Middle frontal gyrus (tissue), 1 donor: Measurements from ENCODE around the gene ATP8A2.
"Not testable (repeated sequence)": the region's sequence is repeated elsewhere in the genome, so short reads cannot be mapped to it uniquely, and the experiment has no call there.

Experiments used
- DNase-seq: peaks from one replicate; pipeline ENCODE4 v3.0.0-alpha.2; 2015; ENCODE audit warnings: low spot score; ENCODE audit errors: extremely low spot score

ATP8A2 gene

DNA sequence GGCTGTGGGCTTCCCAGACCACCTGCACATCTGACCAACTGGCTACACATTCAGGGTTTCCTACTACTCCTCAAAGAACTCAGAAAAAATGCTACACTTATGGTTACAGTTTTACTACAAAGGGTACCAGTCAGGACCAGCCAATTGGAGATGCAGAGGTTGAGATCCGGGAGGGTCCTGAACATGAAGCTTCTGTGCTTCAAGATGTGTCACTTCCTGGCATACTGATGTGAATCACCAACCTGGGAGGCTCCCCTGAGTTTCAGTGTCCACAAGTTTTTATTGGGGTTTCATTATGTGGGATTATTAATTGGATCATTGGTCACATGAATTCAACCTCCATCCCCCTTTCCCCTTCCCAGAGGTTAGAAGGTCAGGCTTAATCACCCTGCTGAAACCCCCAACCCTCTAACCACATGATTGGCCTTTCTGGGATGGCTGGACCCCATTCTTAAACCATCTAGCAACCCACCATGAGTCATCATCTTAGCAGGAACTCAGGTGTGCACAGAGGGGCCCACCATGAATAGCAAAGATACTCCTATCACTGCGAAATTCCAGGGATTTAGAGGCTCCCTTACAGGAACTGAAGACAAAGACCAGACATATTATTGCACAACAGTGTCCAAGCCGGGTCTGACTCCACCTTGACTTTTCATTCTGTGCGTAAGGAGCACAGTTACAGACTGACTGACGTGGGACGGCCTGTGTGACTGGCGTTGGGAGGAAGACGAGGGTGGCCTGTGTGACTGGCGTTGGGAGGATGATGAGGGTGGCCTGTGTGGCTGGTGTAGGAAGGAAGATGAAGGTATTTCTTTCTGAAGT is 90.7 kb downstream of the ATP8A2 start:
- DNase-seq: no peak

DNA sequence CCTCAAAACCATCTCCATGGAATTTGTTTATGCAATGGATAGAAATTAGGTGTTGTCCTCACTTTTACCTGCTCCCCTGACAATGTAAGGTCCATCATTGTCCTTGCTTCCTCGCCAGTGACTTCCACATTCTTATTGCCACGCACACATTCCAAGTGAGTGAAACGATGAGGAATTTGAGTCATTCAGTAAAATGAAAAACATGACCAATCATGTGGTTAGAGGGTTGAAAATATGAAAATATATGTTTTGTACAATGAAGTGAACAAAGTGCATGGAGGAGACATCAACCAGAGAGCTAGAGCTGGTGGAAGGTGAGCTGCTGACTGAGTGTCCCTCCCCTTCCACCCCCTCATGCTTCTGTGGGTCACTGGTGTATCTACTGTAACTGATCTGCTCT is 91.7 kb downstream of the ATP8A2 start:
- no peak for DNase-seq

DNA sequence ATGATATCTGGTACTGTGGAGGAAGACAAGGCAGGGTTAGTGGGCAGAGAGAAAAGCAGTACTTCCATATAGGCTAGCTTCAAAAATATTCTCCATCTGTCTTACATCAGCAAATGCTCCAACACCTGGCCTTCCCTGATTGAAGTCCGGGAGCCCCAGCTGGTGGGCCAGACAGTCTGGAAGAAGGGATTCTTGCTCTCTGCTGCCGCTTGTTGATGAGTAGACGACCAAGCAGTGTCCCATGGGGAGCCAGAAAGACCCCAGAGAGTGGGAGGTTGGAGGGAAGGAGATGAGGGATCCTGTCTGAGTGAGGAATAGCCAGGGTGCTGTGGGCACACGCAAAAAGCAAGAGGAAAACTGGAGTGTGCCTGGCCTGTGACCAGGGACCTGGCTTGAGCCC is 95.1 kb downstream of the ATP8A2 start:
- DNase-seq: no peak

DNA sequence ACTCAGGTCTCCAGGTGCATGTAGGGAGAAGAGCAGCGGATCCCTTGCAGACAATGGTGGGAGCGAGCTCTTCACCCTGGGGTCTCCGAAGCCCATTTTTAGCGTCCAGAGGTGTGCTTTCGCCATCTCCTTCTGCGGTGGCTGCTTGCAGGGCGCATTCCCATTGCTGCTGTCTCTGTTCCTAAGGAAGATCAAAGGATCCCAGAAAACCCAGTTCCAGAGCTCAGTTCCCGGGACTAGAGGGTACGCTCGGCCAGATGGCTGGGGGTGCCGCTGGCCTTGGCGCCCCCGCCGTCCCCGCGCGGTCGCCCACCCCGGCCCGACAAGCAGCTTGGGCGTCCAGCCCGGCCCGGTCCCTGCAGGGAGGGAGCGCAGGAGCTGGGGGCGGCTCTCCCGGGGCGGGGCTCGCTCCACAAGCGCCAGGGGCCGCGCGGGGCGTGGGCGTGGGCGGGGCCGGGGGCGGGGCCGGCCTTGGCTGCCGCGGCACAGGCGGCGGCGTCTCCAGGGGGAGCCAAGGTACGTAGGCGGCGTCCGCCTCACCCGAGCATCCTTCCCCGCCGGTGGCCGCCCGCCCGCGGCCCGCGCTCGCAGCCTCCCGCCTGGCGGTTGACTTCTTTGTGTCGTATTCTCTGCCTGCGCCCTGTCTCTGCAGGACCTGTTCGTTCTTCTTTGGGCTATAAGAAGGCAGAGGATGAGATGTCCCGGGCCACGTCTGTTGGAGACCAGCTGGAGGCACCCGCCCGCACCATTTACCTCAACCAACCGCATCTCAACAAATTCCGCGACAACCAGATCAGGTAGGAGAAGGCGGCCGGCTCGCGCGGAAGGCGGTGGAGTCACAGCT is 96.8 kb downstream of the ATP8A2 start:
- DNase-seq: no peak

DNA sequence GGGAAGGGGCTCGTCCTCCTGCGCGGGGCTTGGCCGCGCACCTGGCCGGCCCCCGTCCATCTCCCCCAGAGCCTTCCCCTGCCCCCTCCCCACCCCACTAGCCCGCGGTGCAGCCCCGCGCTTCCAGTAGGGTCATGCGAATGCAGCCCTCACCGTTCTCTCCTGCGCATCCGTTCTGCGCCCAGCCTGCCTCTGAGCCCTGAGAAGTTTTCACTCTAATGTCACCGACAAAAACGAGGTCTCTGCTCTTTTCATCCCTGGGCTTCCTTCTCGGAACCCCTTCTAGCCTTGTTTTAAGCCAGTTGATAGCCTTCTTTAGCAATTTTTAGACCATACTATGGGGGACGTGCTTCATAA is 97.4 kb downstream of the ATP8A2 start:
- DNase-seq: no peak

DNA sequence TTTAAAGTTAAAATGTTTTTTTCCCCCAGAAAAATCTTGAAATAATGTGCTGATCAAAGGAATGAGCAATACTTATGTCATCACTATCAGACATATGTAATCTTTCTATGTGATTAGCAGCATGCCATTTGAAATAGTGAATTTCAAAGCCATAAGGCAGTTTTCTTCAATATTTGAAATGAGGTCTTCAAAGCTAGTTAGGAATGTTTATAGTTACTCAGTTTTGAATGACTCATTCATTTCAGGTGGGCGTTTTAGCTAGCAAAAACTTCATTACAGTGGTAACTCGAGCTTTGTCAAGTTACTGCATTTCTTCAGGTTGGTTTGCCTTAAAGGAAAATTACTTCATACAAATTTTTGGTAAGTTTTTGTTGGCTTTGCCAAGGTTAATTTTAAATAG is 102.1 kb downstream of the ATP8A2 start:
- DNase-seq: no peak

DNA sequence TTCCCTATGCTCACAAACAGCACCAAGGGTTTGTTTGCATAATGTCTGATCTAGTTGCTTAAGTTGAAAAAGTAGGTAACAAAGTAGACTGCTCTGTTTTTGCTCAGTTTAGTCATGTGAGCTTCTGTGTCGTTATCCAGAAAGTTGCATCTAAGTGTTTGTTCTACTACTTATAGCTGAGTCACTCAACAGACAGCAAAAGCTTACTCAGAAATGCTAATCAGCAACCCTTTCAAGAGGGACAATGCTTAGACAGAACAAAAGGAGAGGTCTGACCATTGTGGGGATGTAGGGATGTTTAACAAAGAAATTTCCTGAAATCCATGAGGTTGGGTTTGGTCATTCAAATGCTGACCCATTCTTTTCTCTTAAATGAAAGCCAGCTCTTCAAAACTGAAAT is 106.4 kb downstream of the ATP8A2 start:
- DNase-seq: no peak

DNA sequence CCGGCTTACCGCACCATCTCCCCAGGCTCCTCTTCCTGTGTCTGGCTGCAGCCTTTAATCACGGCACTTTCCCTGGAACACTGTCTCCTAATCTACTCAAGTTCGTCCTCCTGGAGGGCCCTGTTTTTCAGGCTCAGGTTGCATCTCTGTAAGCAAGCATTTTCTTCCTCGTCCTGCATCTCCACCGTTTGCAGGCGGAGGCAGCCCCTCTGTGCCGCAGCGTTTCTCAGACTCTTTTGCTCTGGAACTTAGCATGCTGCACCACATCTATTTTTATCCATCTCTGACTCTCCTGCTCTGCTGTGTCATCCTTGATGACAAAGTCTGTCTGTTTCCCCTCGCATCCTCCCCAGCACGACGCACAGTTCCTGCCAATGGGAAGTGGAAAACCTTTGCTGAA is 117.5 kb downstream of the ATP8A2 start:
- DNase-seq: peak; percentile 48

DNA sequence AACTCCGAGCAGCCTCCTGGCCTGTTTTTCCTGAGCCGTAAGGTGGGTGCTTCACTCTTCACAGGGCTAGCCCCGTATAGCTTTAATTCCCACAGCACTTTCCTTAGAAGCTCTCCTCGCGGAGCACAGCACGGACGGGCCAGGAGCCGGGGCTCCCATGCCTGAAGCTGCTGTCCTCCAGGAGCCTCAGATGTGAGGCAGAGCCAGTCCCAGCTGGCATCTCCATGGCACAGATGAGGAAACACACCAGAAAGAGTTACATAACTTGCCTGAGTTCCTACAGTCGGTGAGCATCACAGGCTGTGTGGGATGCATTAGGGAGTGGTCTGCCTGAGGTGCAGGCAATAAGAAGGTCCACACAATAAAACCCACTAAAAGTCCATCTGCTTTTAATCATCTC is 118.5 kb downstream of the ATP8A2 start:
- DNase-seq: peak; percentile 22

DNA sequence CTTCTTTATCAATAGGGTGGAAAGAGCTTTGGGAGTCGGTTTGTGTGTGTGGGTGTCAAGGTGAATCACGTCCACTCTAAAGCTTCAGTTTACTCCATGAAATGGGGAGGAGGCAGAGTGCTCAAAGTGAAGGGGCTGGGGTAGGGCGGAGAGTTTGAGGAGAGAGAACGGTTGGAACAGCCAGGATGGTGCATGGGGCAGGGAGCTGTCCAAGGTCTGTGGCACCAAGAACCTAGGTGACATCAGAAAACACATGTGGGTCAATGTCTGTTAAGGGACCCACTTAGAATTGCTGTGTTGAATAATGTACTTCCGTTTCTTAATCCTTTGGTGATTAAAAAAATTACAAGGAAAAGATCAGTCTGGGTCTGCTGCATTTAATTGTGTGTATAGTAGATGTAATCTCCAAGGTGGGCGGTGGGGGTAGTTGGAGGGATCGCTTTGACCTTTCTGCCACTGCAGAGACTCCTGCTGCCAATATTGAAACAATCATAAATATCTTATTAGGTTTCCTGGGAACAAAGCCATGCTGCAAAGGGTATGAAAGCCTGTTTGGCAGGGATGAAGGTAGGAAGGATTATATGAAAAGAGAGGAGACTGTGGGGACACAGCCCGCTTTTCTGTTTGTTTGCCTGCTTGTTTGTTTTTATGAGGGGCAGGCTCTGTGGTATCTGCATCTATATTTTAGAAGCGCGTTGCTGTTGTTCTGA is 122.3 kb downstream of the ATP8A2 start:
- no peak for DNase-seq

DNA sequence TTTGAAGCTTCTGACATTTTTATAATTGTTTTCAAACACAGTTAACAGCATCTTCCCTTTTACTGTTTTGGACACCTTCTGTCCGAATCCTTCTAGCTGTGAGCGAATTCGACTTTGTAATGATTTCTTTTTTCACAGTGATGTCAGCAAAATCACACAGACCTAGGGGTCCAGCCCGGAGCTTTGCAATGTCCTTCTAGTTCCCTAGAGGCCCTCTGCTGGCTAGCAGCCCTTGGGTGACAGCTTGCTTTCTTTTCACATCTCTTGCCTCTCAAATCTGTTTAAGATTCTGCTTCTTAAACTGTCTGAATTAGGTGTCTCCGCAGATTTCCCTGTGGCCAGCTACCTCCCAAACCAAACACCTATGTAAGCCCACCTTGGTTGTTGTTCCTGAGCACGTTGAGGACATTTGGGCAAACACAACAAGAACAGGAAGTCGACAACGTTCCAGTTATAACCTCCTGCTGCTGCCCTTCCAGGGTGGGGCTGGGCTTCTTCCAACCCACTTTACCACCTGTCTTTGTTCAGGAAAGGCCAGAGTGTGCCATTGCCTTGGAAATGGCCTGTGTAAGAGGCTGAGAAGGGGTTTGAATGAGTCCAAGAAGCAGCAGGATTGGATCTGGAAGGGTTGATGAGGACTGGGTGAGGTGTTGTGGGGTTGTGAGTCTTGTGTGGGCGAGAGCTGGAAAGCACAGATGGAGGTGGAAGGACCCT is 123.1 kb downstream of the ATP8A2 start:
- no peak for DNase-seq

DNA sequence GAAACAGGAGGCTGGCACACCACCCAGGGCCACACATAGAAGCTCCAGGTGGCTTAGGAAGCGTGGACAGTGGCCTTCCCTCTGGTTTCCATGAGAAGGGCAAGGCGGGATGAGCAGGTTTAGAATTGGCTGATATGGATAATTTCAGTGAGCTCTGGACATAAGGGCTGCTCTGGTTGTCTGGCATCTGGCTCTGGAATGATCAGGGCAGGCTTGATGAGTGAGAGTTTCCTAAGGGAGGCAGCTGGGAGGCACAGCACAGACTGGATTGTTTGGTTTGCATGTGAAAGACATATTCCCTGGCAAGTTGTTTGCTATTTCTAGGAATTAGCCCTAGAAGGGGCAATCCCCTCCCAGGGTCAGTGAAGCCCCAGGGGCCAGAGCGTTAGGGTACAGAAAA is 129.5 kb downstream of the ATP8A2 start:
- DNase-seq: no peak

DNA sequence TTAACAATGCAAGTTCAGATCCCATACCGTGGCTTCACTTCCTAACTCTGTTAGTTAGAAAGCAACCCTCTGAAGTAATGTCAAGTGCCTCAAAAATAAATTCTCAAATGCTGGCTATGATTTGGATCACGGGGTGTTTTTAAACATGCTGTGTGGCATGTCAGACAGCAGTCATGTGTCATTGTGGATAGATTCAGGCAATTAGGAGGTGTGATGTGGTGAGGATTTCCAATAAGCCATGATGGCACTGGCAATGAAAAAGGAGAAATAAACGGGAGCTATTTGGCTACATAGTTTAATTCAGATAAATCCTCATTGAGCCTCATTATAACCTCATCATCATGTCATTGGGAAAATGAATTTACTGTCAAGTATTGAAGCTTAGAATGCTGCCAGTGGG is 130.3 kb downstream of the ATP8A2 start:
- DNase-seq: no peak

DNA sequence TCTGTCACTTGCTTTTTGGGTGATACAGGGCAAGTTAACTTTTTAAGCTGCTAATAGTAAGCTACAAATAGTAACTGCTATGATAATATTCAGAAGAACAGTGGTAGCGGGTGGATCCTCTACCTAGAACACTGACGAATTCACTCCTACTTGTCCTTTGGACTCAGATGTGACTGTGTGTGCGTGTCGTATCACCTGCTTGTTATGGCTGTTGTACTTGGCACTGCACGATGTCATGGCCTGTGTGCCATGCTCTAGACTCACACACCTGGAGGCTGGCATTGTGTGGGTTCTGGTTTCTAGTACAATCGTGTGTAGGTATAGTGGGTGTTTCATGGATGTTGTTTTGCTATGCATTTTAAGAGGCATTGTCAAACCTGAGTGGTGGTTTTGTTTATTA is 130.8 kb downstream of the ATP8A2 start:
- DNase-seq: no peak

DNA sequence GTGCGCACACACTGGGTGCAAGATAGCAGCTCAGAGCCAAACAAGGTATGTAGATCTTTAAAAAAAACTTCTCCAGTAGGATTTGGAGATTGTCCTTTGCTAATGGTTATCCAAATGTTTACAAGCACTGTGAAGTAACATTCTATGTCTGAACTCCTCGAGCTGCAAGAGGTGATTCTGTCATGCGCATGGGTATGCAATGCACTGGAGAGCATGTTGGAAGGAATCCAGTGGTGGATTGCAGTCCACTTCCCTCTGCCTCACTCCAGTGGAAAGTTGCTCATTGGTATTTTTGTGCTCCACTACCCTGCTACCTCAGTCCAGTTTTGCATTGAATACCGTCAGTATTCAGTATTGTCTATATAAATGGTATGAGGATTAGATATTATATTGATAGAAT is 132.1 kb downstream of the ATP8A2 start:
- DNase-seq: no peak

DNA sequence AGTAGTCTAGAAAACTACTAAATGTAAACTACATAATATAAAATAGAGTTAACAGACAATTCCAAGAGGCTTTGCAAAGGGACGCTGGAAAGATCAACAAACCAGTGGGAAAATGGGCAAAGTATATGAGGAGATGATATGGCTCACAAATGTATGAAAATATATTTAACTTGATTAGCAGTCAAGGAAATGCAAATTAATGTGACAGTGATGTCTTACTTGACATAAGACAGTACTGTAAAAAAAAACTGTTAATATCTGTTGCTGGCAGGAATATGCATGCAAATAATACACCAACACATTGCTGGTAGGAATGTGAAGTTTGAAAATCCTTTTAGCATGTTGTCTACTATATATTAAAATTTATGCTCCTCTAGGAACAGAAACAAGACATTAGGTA is 136.1 kb downstream of the ATP8A2 start:
- DNase-seq: no peak

DNA sequence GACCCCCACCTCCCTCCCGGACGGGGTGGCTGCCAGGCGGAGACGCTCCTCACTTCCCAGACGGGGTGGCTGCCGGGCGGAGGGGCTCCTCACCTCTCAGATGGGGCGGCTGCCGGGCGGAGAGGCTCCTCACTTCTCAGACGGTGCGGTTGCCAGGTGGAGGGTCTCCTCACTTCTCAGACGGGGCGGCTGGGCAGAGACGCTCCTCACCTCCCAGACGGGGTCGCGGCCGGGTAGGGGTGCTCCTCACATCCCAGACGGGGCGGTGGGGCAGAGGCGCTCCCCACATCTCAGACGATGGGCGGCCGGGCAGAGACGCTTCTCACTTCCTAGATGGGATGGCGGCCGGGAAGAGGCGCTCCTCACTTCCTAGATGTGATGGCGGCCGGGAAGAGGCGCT is 141.3 kb downstream of the ATP8A2 start:
- DNase-seq: not testable (repeated sequence)

DNA sequence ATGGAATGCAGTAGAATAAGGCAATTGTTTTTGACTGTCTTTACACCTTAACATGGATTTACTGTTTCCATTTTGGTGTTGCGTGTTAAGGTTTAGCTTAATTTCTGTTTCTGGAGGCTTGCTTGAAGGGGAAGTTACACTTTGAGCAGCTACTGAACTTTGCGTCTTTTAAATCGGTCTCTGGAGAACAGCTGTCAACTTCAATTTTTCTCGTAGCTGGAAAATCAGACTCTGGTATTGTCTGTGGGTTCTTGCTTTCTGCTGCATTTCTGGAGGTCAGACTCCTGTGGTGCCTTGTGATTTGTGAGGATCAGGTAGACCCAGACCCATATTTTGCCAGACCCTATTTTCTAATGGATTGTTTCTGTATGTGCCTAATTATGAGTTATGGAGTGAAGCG is 146.7 kb downstream of the ATP8A2 start:
- no peak for DNase-seq

DNA sequence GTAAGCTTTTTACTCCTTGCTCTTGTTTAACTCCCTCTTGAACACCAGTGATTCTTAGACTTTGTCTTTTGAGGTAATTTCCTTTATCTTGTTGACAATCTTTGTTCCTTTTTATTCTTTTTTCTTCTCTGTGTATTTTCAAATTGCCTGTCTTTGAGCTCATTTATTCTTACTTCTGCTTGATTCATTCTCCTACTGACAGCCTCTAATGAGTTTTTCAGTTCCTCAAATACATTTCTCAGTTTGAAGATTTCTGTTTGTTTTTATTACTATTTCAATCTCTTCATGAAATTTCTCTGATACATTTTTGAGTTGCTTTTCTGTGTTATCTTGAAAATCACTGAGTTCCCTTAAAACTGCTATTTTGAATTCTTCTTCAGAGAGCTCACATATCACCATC is 154.1 kb downstream of the ATP8A2 start:
- no peak for DNase-seq

DNA sequence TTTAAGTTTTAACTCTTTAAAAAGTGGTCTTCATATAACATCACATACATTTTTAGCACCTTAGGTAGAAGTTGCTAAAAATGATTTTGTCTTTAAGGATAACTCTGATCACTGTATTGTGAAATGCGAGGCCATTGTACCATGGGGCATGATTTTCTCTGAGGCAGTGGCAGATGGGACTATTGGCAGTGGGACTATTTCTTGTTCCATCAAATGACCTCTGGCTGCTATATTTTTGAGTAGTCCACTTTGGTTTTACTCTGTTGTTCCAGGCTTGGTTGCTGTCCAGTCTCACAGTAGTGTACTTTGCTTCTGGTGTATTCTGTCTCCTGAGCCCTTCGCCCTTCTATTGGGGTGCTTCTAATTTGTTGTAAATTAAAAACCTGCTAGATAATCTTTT is 156.5 kb downstream of the ATP8A2 start:
- no peak for DNase-seq

DNA sequence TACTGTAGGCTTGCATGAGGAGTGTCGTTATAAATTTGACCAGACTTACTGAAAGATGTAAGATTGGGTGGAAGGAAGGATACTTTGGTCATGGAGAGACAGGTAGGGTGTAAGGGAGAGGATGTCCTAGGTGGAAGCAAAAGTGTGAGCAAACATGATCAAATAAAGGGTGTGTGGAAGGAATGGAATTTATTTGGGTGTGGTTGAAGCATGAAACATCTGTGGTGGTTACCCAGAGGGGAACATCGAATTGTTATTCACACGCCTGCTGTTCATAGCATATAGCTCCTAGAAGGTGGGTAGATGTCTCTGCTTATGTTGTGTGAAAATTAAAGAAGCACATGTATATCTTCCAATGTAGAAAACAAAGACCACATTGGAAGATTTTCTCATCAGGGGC is 157.7 kb downstream of the ATP8A2 start:
- DNase-seq: no peak

DNA sequence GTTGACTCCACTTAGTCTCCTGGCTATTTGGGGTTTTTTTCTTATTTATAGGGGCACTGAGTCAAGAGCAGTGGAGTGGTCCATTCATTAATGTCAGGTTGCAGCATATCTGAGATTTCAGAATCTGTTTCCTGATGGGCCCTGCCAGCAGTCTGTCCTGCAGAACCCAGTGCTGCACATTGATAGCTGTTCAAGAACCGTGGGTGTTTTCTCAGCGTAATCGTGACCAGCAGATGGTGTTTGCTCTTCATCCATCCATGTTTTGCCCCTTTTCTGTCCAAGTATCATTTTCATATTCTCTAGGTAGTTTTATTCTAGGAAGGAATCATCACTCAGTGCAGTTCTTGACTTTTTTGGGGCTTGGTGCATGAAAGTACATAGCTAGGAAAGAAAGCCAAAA is 166.5 kb downstream of the ATP8A2 start:
- no peak for DNase-seq
